HepG2 (cell line): Measurements from ENCODE around the gene TMEM178A. TPM values are rescaled to one million over a fixed set of nuclear protein-coding genes. Genes with fewer than 3 reads are reported as not detected.

ENCODE experiments used
- ATAC-seq: fragments of 200-7000 bp; cut with Tn5 transposase; 3 replicates; pipeline ENCODE4 v1.9.1; 2020; ENCODE audit warnings: mild to moderate bottlenecking, moderate library complexity
- BruUV-seq: library from RNA; stranded (reverse); fragments of 400-500 nt; replicated peaks from 2 replicates; lab custom pipeline; 2021; lab: Mats Ljungman, UMichigan
- CTCF ChIA-PET: fragments of 300-600 bp; formaldehyde crosslinking; extraction: SDS; loops from one replicate; lab custom pipeline; 2021; ENCODE audit warnings: low total read pairs, inconsistent platforms, low intra/inter-chr PET ratio; lab: Yijun Ruan, JAX
- POLR2A ChIA-PET: fragments of 350-600 bp; sonication (Branson Sonifier 250); formaldehyde crosslinking; loops from one replicate; lab custom pipeline; 2020; ENCODE audit warnings: antibody characterized with exemption, inconsistent platforms; lab: Yijun Ruan, JAX
- DNase-seq: peaks from one replicate; pipeline ENCODE4 v3.0.0-alpha.2; 2015; ENCODE audit warnings: low spot score
- FAIRE-seq: peaks from 3 replicates; lab custom pipeline; 2011; peaks lifted over from hg19 to GRCh38; lab: Jason Lieb, UNC
- H2AFZ ChIP-seq: one replicate; pipeline ENCODE4 v1.6.1; 2011; ENCODE audit warnings: low read length, inconsistent platforms
- H3K27ac ChIP-seq: fragments of 300-600 bp; 3 replicates; pipeline ENCODE4 v1.8.0; 2011; ENCODE audit warnings: mixed run types, mild to moderate bottlenecking, mixed read lengths, low read length, inconsistent platforms; ENCODE audit not compliant: insufficient read depth; ENCODE audit errors: extremely low read length
- H3K27me3 ChIP-seq, 2 experiments: fragments of 200-600 bp in 1 of 2; 2 replicates in 1 of 2; 3 replicates in 1 of 2; pipeline versions ENCODE4 v1.6.0 to v1.8.0; 2011; ENCODE audit warnings: low read length in 2 of 2, mild to moderate bottlenecking in 2 of 2, moderate library complexity in 2 of 2, inconsistent platforms in 1 of 2; ENCODE audit not compliant: insufficient read depth in 2 of 2, control insufficient read depth in 1 of 2
- H3K36me3 ChIP-seq, 2 experiments: fragments of 200-600 bp in 1 of 2; replicated peaks in 1 of 2; 2 replicates in 1 of 2; 3 replicates in 1 of 2; pipeline versions ENCODE4 v1.5.1 to v1.8.0; 2011; ENCODE audit warnings: low read length in 2 of 2, inconsistent platforms in 1 of 2; ENCODE audit not compliant: insufficient read depth in 2 of 2, control insufficient read depth in 1 of 2
- H3K4me1 ChIP-seq: 2 replicates; pipeline ENCODE4 v1.5.1; 2012; ENCODE audit warnings: low read length, inconsistent platforms; ENCODE audit not compliant: insufficient read depth
- H3K4me2 ChIP-seq: 2 replicates; pipeline ENCODE4 v1.6.0; 2011; ENCODE audit warnings: low read depth, low read length, inconsistent platforms
- H3K4me3 ChIP-seq, 3 experiments: fragments of 200-600 bp in 1 of 3; sonication (generic), shearing (Covaris generic) in 1 of 3; replicated peaks in 1 of 3; 2 replicates each; pipeline ENCODE4 v1.5.1; 2011 to 2016; ENCODE audit warnings: low read length in 3 of 3, inconsistent platforms in 2 of 3, low read depth in 2 of 3, mild to moderate bottlenecking in 2 of 3, control low read depth in 1 of 3, mixed read lengths in 1 of 3; ENCODE audit not compliant: insufficient read depth in 1 of 3
- H3K79me2 ChIP-seq: one replicate; pipeline ENCODE4 v1.6.1; 2011; ENCODE audit warnings: low read length, inconsistent platforms; ENCODE audit not compliant: insufficient read depth
- H3K9ac ChIP-seq: 2 replicates; pipeline ENCODE4 v1.6.0; 2011; ENCODE audit warnings: mild to moderate bottlenecking, low read depth, low read length, inconsistent platforms; ENCODE audit not compliant: insufficient read depth
- H3K9me3 ChIP-seq: 2 replicates; pipeline ENCODE4 v1.5.1; 2012; ENCODE audit warnings: mild to moderate bottlenecking, low read length
- H4K20me1 ChIP-seq: 2 replicates; pipeline ENCODE4 v1.6.0; 2011; ENCODE audit warnings: inconsistent platforms, mild to moderate bottlenecking, low read length, moderate library complexity; ENCODE audit not compliant: insufficient read depth
- BHLHE40 ChIP-seq: IDR thresholded peaks from 2 replicates; pipeline ENCODE4 v1.6.1; 2011; ENCODE audit warnings: low read length, improper control_type of control experiment
- HNRNPLL ChIP-seq: fragments of 200-400 bp; formaldehyde crosslinking; IDR thresholded peaks from 2 replicates; pipeline ENCODE4 v1.6.1; 2017; ENCODE audit warnings: mild to moderate bottlenecking, low read depth, low read length; ENCODE audit not compliant: poor library complexity, severe bottlenecking
- NCOA5 ChIP-seq: sonication (generic); formaldehyde crosslinking; IDR thresholded peaks from 2 replicates; pipeline ENCODE4 v1.4.0; 2020; ENCODE audit warnings: missing genetic modification reagents
- XRCC5 ChIP-seq: fragments of 200-400 bp; formaldehyde crosslinking; optimal IDR thresholded peaks from 2 replicates; pipeline ENCODE3; 2017; ENCODE audit warnings: mild to moderate bottlenecking, low read length
- ZMAT3 ChIP-seq: sonication (generic); formaldehyde crosslinking; conservative IDR thresholded peaks from 2 replicates; pipeline ENCODE4 v1.7.0; 2021; ENCODE audit warnings: missing genetic modification reagents
- ZNF180 ChIP-seq: sonication (generic); formaldehyde crosslinking; IDR thresholded peaks from 2 replicates; pipeline ENCODE4 v1.4.0; 2020; ENCODE audit warnings: low read depth, missing genetic modification reagents, borderline replicate concordance
- ZNF572 ChIP-seq: sonication (generic); formaldehyde crosslinking; IDR thresholded peaks from 2 replicates; pipeline ENCODE4 v1.5.1; 2020; ENCODE audit warnings: mild to moderate bottlenecking, missing genetic modification reagents
- WGBS: methylation state at CpG from one replicate; pipeline ENCODE4 v1.1.6; 2017; ENCODE audit warnings: low lambda C conversion rate; 5-methylcytosine and 5-hydroxymethylcytosine counted together
- in situ Hi-C: cut with HindIII; loops from 2 replicates; pipeline ENCODE4 v1.10.0; 2017; ENCODE audit warnings: low pct_unique_long_range_greater_than_20kb; ENCODE audit not compliant: extremely low pct_ligation_motif_present
- intact Hi-C: fragments of 100-400 bp; cut with micrococcal nuclease; formaldehyde crosslinking; loops from one replicate; pipeline ENCODE4 v1.10.0; 2022; ENCODE audit not compliant: unreplicated experiment
- polyA plus RNA-seq, 8 experiments: library from polyadenylated mRNA; depleted of rRNA in 3 of 8; stranded (reverse) in 7 of 8; unstranded in 1 of 8; fragments of >200 nt; fragmentation: Illumina TruSeq in 4 of 8; extraction: Trizol in 4 of 8; gene quantifications; 2 replicates each; pipeline versions ENCODE4 v1.2.1 to v1.2.3, GENCODE V29; 2011 to 2016; ENCODE audit warnings: low read depth in 4 of 8, missing spikeins in 1 of 8, mixed read lengths in 1 of 8; ENCODE audit not compliant: insufficient read depth in 1 of 8
- total RNA-seq, 5 experiments: library from RNA; depleted of rRNA; stranded (reverse); fragments of >200 nt; fragmentation: Illumina TruSeq; extraction: Trizol; gene quantifications; 2 replicates each; pipeline ENCODE4 v1.2.3, GENCODE V29; 2016; ENCODE audit warnings: low read depth in 1 of 5
- TF ChIP-seq, protein P1 (sequence below): sonication (generic); formaldehyde crosslinking; IDR thresholded peaks from 2 replicates; pipeline ENCODE4 v1.4.0; 2020; ENCODE audit warnings: missing genetic modification reagents, mild to moderate bottlenecking, borderline replicate concordance

Gene TMEM178A
- total and polyA plus RNA-seq, 2 of the 13 experiments (the other 11 are each of a cell fraction or from before 2014, with no cell fraction given): 0.38 to 3.3 TPM

DNA sequence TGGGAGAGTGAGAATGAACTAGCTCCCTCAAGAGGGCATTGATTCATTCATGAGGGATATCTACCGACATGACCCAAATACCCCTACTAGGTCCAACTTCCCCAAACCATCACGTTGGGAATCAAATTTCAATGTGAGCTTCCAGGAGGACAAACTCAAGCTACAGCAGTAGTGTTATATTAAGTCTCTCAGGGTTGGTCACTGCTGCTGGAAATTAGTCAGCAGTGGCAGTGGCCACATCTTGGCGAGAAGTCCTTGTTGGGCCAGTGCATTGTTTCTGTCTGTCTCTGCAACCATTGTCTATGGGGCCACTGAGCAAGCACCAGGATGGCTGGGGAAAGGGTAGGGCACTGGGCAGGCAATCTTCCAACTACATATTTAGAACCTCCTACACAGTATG, 65.8 kb downstream of the TMEM178A start:
- H2AFZ ChIP-seq: no peak overlapping the region
- CTCF ChIA-PET: interaction anchor here (1.9 to 3.6 kb wide), 2 partner anchors 219 to 352 kb away, joined by 15 to 23 read pairs; no protein-coding TSS in a partner anchor
- H3K9me3 ChIP-seq: no peaks in the 10 kb centered on the region
- peaks cover 4 to 24% of the 10 kb centered on the region in 2 experiments for H3K36me3 ChIP-seq
- intact Hi-C loops: no loop called here
- WGBS: 97% methylated on average over 3 of the region's 3 CpGs
- FAIRE-seq (no peak), ATAC-seq (no peak), DNase-seq (no peak)
- no peak overlapping the region for H3K4me3 ChIP-seq
- peaks cover 6% of the 10 kb centered on the region; the same call in 1 of the 2 replicates for H3K4me1 ChIP-seq
- POLR2A ChIA-PET: no interaction called here
- no peaks in the 10 kb centered on the region for H3K79me2 ChIP-seq
- H3K27me3 ChIP-seq: no peaks in the 10 kb centered on the region
- H3K9ac ChIP-seq: no peak overlapping the region
- no peak for TF ChIP-seq XRCC5
- TF ChIP-seq ZNF180: no peak
- TF ChIP-seq ZNF572: no peak
- TF ChIP-seq, protein P1, sequence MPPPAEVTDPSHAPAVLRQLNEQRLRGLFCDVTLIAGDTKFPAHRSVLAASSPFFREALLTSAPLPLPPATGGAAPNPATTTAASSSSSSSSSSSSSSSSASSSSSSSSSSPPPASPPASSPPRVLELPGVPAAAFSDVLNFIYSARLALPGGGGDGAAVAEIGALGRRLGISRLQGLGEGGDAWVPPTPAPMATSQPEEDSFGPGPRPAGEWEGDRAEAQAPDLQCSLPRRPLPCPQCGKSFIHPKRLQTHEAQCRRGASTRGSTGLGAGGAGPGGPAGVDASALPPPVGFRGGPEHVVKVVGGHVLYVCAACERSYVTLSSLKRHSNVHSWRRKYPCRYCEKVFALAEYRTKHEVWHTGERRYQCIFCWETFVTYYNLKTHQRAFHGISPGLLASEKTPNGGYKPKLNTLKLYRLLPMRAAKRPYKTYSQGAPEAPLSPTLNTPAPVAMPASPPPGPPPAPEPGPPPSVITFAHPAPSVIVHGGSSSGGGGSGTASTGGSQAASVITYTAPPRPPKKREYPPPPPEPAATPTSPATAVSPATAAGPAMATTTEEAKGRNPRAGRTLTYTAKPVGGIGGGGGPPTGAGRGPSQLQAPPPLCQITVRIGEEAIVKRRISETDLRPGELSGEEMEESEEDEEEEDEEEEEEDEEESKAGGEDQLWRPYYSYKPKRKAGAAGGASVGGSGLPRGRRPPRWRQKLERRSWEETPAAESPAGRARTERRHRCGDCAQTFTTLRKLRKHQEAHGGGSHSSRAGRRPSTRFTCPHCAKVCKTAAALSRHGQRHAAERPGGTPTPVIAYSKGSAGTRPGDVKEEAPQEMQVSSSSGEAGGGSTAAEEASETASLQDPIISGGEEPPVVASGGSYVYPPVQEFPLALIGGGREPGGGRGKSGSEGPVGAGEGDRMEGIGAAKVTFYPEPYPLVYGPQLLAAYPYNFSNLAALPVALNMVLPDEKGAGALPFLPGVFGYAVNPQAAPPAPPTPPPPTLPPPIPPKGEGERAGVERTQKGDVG (CRISPR knock-in tag): no peak
- no peak for TF ChIP-seq BHLHE40
- TF ChIP-seq ZMAT3 (CRISPR knock-in tag): no peak
- no peak for TF ChIP-seq HNRNPLL
- TF ChIP-seq NCOA5 (CRISPR knock-in tag): no peak
- in situ Hi-C loops: loop anchor here (5.0 kb wide), 1 partner anchor 349 kb away; no protein-coding TSS in a partner anchor
- no peak overlapping the region for H3K4me2 ChIP-seq
- no peaks in the 10 kb centered on the region for H4K20me1 ChIP-seq
- H3K27ac ChIP-seq: no peak overlapping the region
- no TSS peak for BruUV-seq
